H1 (cell line): ENCODE results near the gene EDN1. TPM values are rescaled to one million over a fixed set of nuclear protein-coding genes. Genes with fewer than 3 reads are reported as not detected.

Experiments used
- CTCF ChIA-PET: fragments of 300-600 bp; sonication (Branson Sonifier 250); formaldehyde crosslinking; loops from one replicate; lab custom pipeline; 2021; ENCODE audit not compliant: partially characterized antibody; lab: Charles Lee
- POLR2A ChIA-PET: fragments of 300-600 bp; sonication (Branson Sonifier 250); formaldehyde crosslinking; loops from one replicate; lab custom pipeline; 2021; ENCODE audit warnings: inconsistent platforms; ENCODE audit not compliant: partially characterized antibody; lab: Charles Lee
- DNase-seq, 2 experiments: peaks; one replicate each; pipeline versions ENCODE4 v3.0.0 to v3.0.0-alpha.2; 2010 to 2022; ENCODE audit warnings: low spot score in 2 of 2, low read depth in 1 of 2, mixed read lengths in 1 of 2
- FAIRE-seq: peaks from 2 replicates; lab custom pipeline; 2011; peaks lifted over from hg19 to GRCh38; lab: Jason Lieb, UNC
- H2AFZ ChIP-seq: 2 replicates; pipeline ENCODE4 v1.8.1; 2012; ENCODE audit warnings: low read length, inconsistent platforms
- H2AK5ac ChIP-seq: 2 replicates; pipeline ENCODE4 v1.6.1; 2013; ENCODE audit warnings: low read depth, low read length
- H2BK120ac ChIP-seq: replicated peaks from 2 replicates; pipeline ENCODE3; 2013; ENCODE audit warnings: low read depth, low read length, inconsistent platforms
- H2BK12ac ChIP-seq: 2 replicates; pipeline ENCODE4 v1.6.1; 2013; ENCODE audit warnings: low read depth, low read length
- H2BK15ac ChIP-seq: 2 replicates; pipeline ENCODE4 v1.6.1; 2013; ENCODE audit warnings: low read length
- H2BK20ac ChIP-seq: 2 replicates; pipeline ENCODE4 v1.6.1; 2013; ENCODE audit warnings: low read length
- H2BK5ac ChIP-seq: 2 replicates; pipeline ENCODE4 v1.6.1; 2013; ENCODE audit warnings: low read depth, low read length
- H3K14ac ChIP-seq: 2 replicates; pipeline ENCODE4 v1.6.1; 2013; ENCODE audit warnings: inconsistent platforms; ENCODE audit not compliant: insufficient read length
- H3K18ac ChIP-seq: 2 replicates; pipeline ENCODE4 v1.6.1; 2013; ENCODE audit warnings: low read length; ENCODE audit errors: extremely low read depth
- H3K23ac ChIP-seq: 2 replicates; pipeline ENCODE4 v1.6.1; 2013; ENCODE audit warnings: inconsistent platforms; ENCODE audit not compliant: insufficient read length
- H3K23me2 ChIP-seq: 2 replicates; pipeline ENCODE4 v1.6.1; 2013; ENCODE audit warnings: low read depth, low read length
- H3K27ac ChIP-seq: 2 replicates; pipeline ENCODE4 v1.6.1; 2011; ENCODE audit warnings: low read depth, low read length, inconsistent platforms
- H3K27me3 ChIP-seq, 4 experiments: replicated peaks in 1 of 4; 1 replicate in 1 of 4; 2 replicates in 3 of 4; pipeline versions ENCODE4 v1.6.1 to v1.8.1; 2011 to 2013; ENCODE audit warnings: low read length in 3 of 4, mild to moderate bottlenecking in 3 of 4, inconsistent platforms in 2 of 4, mixed read lengths in 2 of 4, moderate library complexity in 1 of 4; ENCODE audit not compliant: control insufficient read depth in 3 of 4, insufficient read depth in 3 of 4; ENCODE audit errors: extremely low read depth in 1 of 4
- H3K36me3 ChIP-seq, 4 experiments: 2 replicates each; pipeline versions ENCODE4 v1.6.1 to v1.8.1; 2011 to 2013; ENCODE audit warnings: mild to moderate bottlenecking in 4 of 4, low read length in 3 of 4, moderate library complexity in 2 of 4, control low read depth in 1 of 4, inconsistent platforms in 1 of 4; ENCODE audit not compliant: insufficient read depth in 4 of 4, control insufficient read depth in 2 of 4
- H3K4ac ChIP-seq: replicated peaks from 2 replicates; pipeline ENCODE3; 2013; ENCODE audit warnings: low read length, low read depth, mixed read lengths, inconsistent platforms; ENCODE audit not compliant: insufficient read length
- H3K4me1 ChIP-seq, 4 experiments: replicated peaks in 1 of 4; 1 replicate in 1 of 4; 2 replicates in 3 of 4; pipeline versions ENCODE4 v1.6.1 to v1.8.1; 2011 to 2013; ENCODE audit warnings: low read length in 3 of 4, inconsistent platforms in 2 of 4, mixed read lengths in 1 of 4; ENCODE audit not compliant: insufficient read depth in 4 of 4, control insufficient read depth in 3 of 4
- H3K4me2 ChIP-seq, 2 experiments: 2 replicates each; pipeline versions ENCODE4 v1.6.1 to v1.8.1; 2011 to 2013; ENCODE audit warnings: low read depth in 2 of 2, low read length in 2 of 2, control low read depth in 1 of 2, inconsistent platforms in 1 of 2, mild to moderate bottlenecking in 1 of 2; ENCODE audit not compliant: insufficient read depth in 1 of 2
- H3K4me3 ChIP-seq, 4 experiments: fragments of 200-600, 300-600 bp in 1 of 4; sonication (generic), shearing (Covaris generic), sonication (Bioruptor Twin) in 1 of 4; 2 replicates each; pipeline versions ENCODE4 v1.5.1 to v1.8.1; 2011 to 2016; ENCODE audit warnings: low read length in 4 of 4, low read depth in 3 of 4, control low read depth in 2 of 4, inconsistent platforms in 2 of 4, mild to moderate bottlenecking in 2 of 4, mixed read lengths in 1 of 4, moderate library complexity in 1 of 4; ENCODE audit not compliant: insufficient read depth in 2 of 4; ENCODE audit errors: extremely low read depth in 1 of 4
- H3K56ac ChIP-seq: replicated peaks from 2 replicates; pipeline ENCODE3; 2013; ENCODE audit warnings: low read depth, mild to moderate bottlenecking, mixed read lengths, low read length, inconsistent platforms; ENCODE audit not compliant: insufficient read length
- H3K79me1 ChIP-seq: 2 replicates; pipeline ENCODE4 v1.6.1; 2013; ENCODE audit warnings: low read depth, low read length, control low read depth
- H3K79me2 ChIP-seq, 2 experiments: 2 replicates each; pipeline versions ENCODE4 v1.6.1 to v1.8.1; 2012 to 2013; ENCODE audit warnings: low read length in 2 of 2, mild to moderate bottlenecking in 2 of 2, inconsistent platforms in 1 of 2; ENCODE audit not compliant: insufficient read depth in 2 of 2, control insufficient read depth in 1 of 2
- H3K9ac ChIP-seq, 4 experiments: replicated peaks in 1 of 4; 1 replicate in 1 of 4; 2 replicates in 3 of 4; pipeline versions ENCODE4 v1.6.1 to v1.8.1; 2011 to 2013; ENCODE audit warnings: low read depth in 3 of 4, low read length in 3 of 4, control low read depth in 2 of 4, mild to moderate bottlenecking in 2 of 4, moderate library complexity in 2 of 4, inconsistent platforms in 1 of 4; ENCODE audit errors: extremely low read depth in 1 of 4
- H3K9me3 ChIP-seq, 2 experiments: 2 replicates each; pipeline versions ENCODE4 v1.6.1 to v1.8.1; 2012 to 2013; ENCODE audit warnings: mild to moderate bottlenecking in 2 of 2, moderate library complexity in 2 of 2, control low read depth in 1 of 2, inconsistent platforms in 1 of 2, low read depth in 1 of 2, low read length in 1 of 2, mixed read lengths in 1 of 2; ENCODE audit not compliant: insufficient read depth in 2 of 2
- H4K20me1 ChIP-seq, 2 experiments: replicated peaks in 1 of 2; 2 replicates each; pipeline versions ENCODE3 to v1.8.1; 2011 to 2013; ENCODE audit warnings: inconsistent platforms in 2 of 2, low read length in 2 of 2, mild to moderate bottlenecking in 1 of 2; ENCODE audit not compliant: insufficient read depth in 2 of 2, control insufficient read depth in 1 of 2
- H4K5ac ChIP-seq: 2 replicates; pipeline ENCODE4 v1.6.1; 2013; ENCODE audit warnings: low read length, low read depth, mixed read lengths, inconsistent platforms; ENCODE audit not compliant: insufficient read length
- H4K8ac ChIP-seq: 2 replicates; pipeline ENCODE4 v1.8.0; 2013; ENCODE audit warnings: mild to moderate bottlenecking, moderate library complexity, low read length, inconsistent platforms; ENCODE audit not compliant: insufficient read depth; ENCODE audit errors: extremely low read depth
- H4K91ac ChIP-seq: replicated peaks from 2 replicates; pipeline ENCODE3; 2013; ENCODE audit warnings: low read length, mixed read lengths, inconsistent platforms; ENCODE audit not compliant: insufficient read length
- CHD2 ChIP-seq: IDR thresholded peaks from 2 replicates; pipeline ENCODE4 v1.6.1; 2012; ENCODE audit warnings: low read length, improper control_type of control experiment
- EZH2 ChIP-seq: fragments of 200-600 bp; sonication (generic); IDR thresholded peaks from 2 replicates; pipeline ENCODE4 v1.7.1; 2012; ENCODE audit warnings: low read depth, mild to moderate bottlenecking, moderate library complexity, low read length, inconsistent platforms; ENCODE audit not compliant: severe bottlenecking
- KDM4A ChIP-seq: IDR thresholded peaks from one replicate; pipeline ENCODE4 v1.7.1; 2012; ENCODE audit warnings: low read depth, mild to moderate bottlenecking, moderate library complexity, low read length, inconsistent platforms; ENCODE audit not compliant: severe bottlenecking
- POLR2A ChIP-seq, 2 experiments: IDR thresholded peaks; 1 replicate in 1 of 2; 2 replicates in 1 of 2; pipeline ENCODE4 v1.6.1; 2011; ENCODE audit warnings: low read depth in 2 of 2, low read length in 2 of 2, mild to moderate bottlenecking in 2 of 2; ENCODE audit errors: control extremely low read depth in 1 of 2
- SP1 ChIP-seq: IDR thresholded peaks from 2 replicates; pipeline ENCODE4 v1.6.1; 2011; ENCODE audit warnings: low read depth, low read length
- WGBS, 2 experiments: shearing (Covaris generic) in 1 of 2; methylation state at CpG; one replicate each; pipeline versions ENCODE4 v1.1.6 to v1.1.7; 2013 to 2015; ENCODE audit warnings: low lambda C conversion rate in 2 of 2, mixed read lengths in 2 of 2, inconsistent platforms in 1 of 2, low coverage in 1 of 2, missing lambda C conversion rate in 1 of 2; ENCODE audit not compliant: insufficient replicate concordance in 2 of 2, insufficient coverage in 1 of 2, insufficient read length in 1 of 2; ENCODE audit errors: extremely low coverage in 1 of 2, missing lambda C conversion rate in 1 of 2; 5-methylcytosine and 5-hydroxymethylcytosine counted together
- polyA plus RNA-seq, 7 experiments: library from polyadenylated mRNA; depleted of rRNA in 3 of 7; stranded (reverse) in 5 of 7; unstranded in 2 of 7; fragments of >200 nt in 5 of 7; fragments of 200-250 nt in 2 of 7; gene quantifications; 1 replicate in 5 of 7; 2 replicates in 1 of 7; 4 replicates in 1 of 7; pipeline versions ENCODE4 v1.2.1 to v1.2.3, GENCODE V29; 2011 to 2013; ENCODE audit warnings: missing spikeins in 2 of 7, mixed read lengths in 2 of 7
- total RNA-seq: library from RNA; stranded (reverse); fragmentation: NEBNext Ultra II Directional; extraction: Animal tissue kit (Norgen Biotek cat#: 25700); gene quantifications from 2 replicates; pipeline ENCODE4 v1.2.1, GENCODE V29; 2021
- TF ChIP-seq, protein P1 (sequence below): IDR thresholded peaks from 2 replicates; pipeline ENCODE4 v1.6.1; 2012; ENCODE audit warnings: inconsistent platforms

Gene EDN1
- total and polyA plus RNA-seq, 2 of the 8 experiments (the other 6 are each of a cell fraction or from before 2014, with no cell fraction given), result 0.23 to 1.1 TPM

DNA sequence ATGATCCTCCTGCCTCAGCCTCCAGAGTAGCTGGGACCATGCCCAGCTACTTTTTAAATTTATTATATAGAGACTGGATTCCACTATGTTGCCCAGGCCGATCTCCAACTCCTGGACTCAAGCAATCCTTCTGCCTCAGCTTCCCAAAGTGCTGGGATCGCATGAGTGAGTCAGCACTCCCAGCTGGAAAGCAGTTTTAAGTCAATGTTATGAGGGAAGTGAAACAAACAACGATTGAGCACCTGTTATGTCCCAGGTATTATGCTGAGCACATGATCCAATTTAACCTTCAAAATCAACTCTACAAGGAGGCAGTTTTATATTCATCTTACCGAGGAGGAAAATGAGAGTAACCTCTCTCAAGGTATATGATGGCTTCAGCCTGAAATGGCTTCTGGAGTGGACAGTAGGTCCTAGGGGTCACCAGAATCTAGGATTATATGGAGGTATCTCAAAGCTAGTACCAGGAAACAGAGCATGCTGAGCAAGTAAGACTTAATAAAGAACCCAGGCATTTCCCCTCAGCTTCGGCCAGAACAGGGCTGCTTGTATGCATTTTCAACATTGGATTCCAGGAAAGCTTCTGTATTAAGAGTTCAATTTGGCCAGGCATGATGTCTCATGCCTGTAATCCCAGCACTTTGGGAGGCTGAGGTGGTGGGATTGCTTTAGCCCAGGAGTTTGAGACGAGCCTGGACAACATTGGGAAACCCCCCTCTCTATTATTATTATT is 55.0 kb downstream of the EDN1 start:
- Histone ChIP-seq H2AFZ (no peak overlapping the region), H4K5ac (no peak overlapping the region), H3K14ac (no peak overlapping the region), H3K18ac (no peak overlapping the region), H4K8ac (no peak overlapping the region), H2AK5ac (no peak overlapping the region), H4K91ac (no peak overlapping the region), H3K27ac (no peak overlapping the region), H3K9me3 (0 out of 4 replicates have a peak, but pooled peaks cover 0 to 2% of the 10 kb centered on the region in 2 experiments), H3K79me2 (no peaks in the 10 kb centered on the region), H3K27me3 (no peaks in the 10 kb centered on the region), H2BK12ac (no peak overlapping the region), H3K23ac (no peak overlapping the region), H3K23me2 (no peaks in the 10 kb centered on the region), H3K4ac (no peak overlapping the region), H3K36me3 (no peaks in the 10 kb centered on the region), H2BK5ac (no peak overlapping the region), H3K56ac (no peak overlapping the region), H3K4me2 (no peak overlapping the region), H3K4me1 (peaks cover 0 to 3% (median under 1%) of the 10 kb centered on the region in 4 experiments; a peak in 3 of 7 replicates), H3K4me3 (no peak overlapping the region), H3K79me1 (no peaks in the 10 kb centered on the region), H2BK15ac (no peak overlapping the region), H2BK20ac (peak overlapping the region; percentile 13; the same call in 1 of the 2 replicates), H4K20me1 (no peaks in the 10 kb centered on the region), H2BK120ac (no peak overlapping the region), H3K9ac (no peak overlapping the region)
- POLR2A ChIA-PET, result no interaction called here
- FAIRE-seq (no peak), DNase-seq (no peak)
- no peak for TF ChIP-seq SP1
- TF ChIP-seq POLR2A (IDR thresholded peaks at IDR 0.05; ENCODE audit: control extremely low read depth in 1 of 2, low read depth in 2 of 2, low read length in 2 of 2), result no peak
- TF ChIP-seq EZH2, result no peak
- TF ChIP-seq, protein P1, sequence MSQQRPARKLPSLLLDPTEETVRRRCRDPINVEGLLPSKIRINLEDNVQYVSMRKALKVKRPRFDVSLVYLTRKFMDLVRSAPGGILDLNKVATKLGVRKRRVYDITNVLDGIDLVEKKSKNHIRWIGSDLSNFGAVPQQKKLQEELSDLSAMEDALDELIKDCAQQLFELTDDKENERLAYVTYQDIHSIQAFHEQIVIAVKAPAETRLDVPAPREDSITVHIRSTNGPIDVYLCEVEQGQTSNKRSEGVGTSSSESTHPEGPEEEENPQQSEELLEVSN, result no peak
- no peak for TF ChIP-seq CHD2
- TF ChIP-seq KDM4A, result no peak
- WGBS, 2 experiments, result 92% methylated on average over 6 of the region's 6 CpGs; no CpG with 5 or more reads in 1 of the 2 experiments
- CTCF ChIA-PET, result interaction anchor here (1.0 to 2.1 kb wide), 3 partner anchors 10 to 16 kb away, joined by 3 to 6 read pairs (median 5); no protein-coding TSS in a partner anchor
